Skin of body (tissue), 2 donors: ENCODE data around the gene IKZF5. TPM values are rescaled to one million over a fixed set of nuclear protein-coding genes. Genes with fewer than 3 reads are reported as not detected.

Source experiments
- DNase-seq: peaks from one replicate; lab custom pipeline; 2025; lab: John Stamatoyannopoulos, UW
- total RNA-seq: library from RNA; depleted of rRNA; stranded (reverse); fragments of >200 nt; gene quantifications from one replicate; pipeline ENCODE4 v1.2.3, GENCODE V29; 2014

Gene IKZF5, protein sequence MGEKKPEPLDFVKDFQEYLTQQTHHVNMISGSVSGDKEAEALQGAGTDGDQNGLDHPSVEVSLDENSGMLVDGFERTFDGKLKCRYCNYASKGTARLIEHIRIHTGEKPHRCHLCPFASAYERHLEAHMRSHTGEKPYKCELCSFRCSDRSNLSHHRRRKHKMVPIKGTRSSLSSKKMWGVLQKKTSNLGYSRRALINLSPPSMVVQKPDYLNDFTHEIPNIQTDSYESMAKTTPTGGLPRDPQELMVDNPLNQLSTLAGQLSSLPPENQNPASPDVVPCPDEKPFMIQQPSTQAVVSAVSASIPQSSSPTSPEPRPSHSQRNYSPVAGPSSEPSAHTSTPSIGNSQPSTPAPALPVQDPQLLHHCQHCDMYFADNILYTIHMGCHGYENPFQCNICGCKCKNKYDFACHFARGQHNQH
- 11.8 TPM for total RNA-seq

DNA sequence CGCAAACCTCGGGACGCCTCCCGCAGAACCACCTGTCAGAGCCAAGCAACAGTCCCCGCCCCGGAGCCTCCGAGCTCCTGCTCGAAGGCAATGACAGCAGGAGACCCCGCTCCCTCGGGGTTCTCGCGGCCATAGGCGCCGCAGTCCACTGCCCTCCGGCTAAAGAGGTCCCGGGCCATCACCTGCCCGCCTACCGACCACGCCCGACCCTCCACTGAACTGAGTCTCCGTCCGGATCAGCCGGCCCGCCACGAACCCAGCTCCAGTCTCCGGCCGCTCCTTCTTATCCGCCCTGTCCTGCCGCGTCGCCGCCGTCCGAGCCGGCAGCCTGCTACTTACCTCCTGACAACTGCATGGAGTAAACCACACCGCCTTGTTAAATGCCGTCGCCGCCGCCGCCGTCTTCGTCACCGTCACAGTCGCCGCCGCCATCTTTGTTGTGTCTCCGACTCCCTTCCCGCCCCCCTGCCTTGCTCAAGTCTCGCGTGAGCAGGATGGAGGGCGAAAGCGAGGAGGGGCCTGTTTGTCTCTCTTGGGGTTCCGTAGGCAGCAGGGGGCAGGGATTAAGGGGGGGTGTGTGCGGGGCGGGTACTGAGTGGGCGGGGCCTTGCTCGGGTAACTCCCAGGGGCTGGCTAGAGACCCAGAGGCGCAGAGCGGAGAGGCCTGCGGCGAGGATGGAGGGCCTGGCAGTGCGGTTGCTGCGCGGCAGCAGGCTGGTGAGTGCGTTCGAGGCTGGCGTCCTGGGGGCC lies at the start of gene IKZF5, which contains the start of gene ACADSB:
Gene IKZF5 (minus strand): TSS at position 441 of the 750 bp plus-strand sequence. CDS start 10,170 bp downstream, outside the sequence.
Gene ACADSB (plus strand): TSS at position 652 of the 750 bp plus-strand sequence. CDS start 24 bp downstream, at position 676.
- peak; percentile 97 for DNase-seq

DNA sequence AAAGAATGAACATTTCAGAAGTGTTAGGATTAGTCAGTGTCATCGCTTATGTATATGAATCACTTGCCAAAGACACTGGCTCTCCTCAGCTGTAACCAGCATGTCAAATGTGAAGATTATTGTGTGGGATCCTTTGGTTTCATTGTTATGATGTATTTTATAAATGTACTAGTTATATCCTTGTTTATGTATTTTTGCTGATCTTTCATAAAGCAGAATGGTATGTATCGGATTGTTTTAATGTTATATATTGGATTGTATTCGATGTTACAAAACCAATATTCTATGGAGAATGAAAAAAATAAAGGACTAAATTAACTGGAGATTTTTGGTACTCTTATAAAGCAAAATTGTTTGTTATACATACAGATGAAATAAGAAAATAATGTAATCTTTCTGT lies 49.4 kb upstream of the IKZF5 start:
- no peak for DNase-seq

DNA sequence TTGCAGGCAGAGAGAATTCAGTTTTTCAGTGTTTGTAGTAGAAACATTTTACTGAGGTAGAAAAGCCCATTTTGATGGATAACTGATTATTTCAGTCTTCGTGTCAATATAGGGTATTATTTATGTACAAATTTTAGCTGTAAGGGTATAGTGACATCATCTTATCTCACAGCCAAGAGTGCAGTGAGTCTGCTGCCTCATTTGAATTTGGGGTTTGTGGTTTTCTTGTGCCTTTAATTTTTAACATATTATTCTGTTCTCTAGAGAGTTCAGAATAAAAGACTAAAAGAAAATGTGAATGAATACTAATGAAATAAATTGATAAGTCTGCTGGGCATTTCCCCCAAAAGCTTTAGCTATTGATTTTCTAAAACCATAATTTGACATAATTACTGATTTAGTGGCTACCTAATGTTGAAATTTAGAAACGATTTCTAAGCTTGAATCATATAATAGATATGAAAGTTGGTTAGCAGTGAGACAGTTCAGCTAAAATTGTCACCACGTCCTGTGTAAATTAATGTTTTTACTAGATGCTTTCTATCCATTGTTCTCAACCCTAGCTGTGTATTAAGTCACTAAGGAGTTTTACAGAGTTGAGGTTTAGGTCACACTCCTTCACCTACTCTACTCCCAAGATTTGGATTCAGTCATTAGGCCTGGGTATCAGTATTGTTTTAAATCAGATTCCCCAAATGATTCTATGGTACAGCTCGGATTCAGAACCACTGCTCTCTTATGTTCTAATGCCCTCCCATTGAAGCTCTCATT lies 37.6 kb upstream of the IKZF5 start:
- no peak for DNase-seq

DNA sequence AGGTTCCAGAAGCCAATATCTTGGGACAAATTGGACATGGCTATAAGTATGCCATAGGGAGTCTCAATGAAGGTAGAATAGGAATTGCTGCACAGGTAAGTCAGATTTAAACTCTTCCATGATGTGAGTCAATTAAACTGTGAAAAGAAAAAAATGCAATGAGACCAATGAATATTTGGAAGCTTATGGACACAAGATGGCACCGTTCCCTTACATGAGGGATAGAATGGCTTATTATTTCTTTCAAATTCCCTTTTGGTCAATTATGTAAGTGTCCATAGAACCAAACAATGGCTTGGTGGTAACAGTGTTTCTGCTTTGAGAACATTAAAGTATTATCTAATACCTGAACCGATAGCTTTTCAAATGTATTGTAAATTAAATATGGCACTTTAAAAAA lies 35.8 kb upstream of the IKZF5 start:
- no peak for DNase-seq

DNA sequence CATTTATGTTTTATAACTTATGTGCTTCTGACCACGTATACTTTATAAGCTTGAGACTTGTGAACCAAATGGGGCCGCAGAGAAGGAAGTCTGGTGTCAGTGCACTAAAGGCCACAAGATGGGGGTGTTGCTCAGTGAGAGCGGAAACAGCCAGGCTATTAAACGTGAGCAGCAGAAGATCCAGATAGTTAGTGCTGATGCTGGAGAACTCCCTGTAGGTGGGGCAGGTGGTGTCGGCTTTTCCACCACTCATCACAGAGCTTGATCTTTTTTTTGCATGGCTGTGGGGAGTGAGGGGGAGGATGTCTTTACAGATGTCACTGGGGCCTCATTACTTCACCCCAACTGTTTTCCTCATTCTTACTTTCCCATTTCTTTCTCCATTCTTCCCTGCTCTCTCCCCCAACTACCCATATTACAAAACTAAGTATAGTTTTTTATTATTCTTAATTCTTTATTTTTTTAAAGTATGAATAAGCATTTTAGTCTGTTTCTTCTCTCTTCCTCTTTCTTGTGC lies 34.9 kb upstream of the IKZF5 start:
- DNase-seq = peak; percentile 20

DNA sequence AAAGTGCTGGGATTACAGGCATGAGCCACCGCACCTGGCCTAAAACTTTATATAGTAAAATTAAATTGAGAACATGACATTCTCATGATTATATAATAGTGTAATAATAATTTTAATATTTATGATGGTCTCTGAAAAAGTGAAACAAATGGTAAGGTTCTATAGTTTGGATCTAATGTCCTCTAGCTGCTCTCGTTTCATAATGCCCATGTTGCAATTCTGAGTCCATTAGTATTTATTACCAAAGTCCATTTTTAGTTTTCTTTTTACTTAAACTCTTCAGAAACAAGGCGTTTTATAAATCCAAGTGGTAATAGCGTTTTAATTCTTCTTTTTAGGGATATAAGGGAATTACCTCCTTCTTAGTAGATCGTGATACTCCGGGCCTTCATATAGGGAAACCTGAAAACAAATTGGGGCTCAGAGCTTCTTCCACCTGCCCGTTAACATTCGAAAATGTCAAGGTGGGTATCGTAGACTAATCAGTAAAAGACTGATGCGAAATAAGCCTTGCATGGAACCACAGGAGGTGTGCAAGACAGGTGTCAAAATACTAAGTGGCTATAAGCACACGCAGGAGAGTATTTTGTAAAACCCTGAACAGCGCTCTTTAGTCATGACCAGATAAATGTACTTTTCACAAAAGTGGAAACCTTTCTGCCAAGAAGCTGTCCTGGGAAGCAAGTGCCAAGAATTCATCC lies 34.3 kb upstream of the IKZF5 start:
- DNase-seq = no peak

DNA sequence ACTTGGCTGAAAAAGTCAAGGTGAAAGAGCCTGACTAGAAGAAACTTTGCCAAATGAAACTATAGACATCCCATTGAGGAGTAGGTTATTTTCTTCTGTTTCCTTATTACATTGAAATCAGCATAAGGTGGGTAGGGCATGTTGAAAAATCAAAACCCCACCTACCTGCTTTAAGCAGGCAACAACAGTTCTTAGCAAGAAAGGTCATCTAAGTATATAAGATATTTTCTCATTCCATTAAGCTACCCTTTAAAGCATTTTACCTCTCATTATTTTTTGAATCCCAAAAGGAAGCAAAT lies 31.0 kb upstream of the IKZF5 start:
- DNase-seq = no peak

DNA sequence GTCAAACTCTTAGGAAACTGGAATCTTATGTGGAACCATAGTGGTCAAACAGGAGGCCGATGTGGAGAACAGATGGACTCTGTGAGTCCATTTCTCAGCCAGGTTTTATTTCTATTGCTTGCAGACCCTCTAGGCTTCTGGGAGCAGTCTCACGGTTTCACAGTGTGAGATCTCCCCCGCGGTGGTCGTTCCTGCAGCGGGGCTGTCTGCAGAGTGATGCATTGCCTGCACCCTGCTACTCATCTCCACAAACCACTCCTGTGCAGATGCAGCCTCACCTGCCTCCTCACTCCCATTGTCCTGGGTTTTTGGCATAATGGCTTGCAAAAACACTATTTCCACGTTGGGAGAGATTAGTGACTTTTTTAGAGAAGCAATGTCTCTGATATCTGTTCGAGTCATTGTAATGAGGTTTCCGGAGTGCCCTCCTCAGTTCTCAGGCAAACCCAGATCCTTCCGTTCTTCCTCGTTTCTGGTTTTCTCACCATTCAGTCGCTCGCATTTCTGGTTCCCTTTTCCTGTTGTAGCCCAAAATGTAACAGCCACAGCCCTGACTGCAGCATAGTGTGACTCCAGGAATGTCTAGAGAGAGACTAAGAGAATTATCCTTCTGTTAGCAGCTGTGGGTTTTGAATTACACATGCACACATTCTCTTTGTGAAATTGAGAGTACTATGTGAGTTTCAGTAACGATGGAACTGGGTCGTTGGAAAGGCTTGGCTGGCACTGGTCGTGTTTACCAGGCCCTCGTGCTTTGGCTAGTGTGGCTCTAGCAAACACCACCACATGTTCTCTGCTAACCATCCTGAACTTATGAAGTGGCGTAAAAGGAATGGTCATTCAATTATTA lies 30.4 kb upstream of the IKZF5 start:
- DNase-seq = no peak

DNA sequence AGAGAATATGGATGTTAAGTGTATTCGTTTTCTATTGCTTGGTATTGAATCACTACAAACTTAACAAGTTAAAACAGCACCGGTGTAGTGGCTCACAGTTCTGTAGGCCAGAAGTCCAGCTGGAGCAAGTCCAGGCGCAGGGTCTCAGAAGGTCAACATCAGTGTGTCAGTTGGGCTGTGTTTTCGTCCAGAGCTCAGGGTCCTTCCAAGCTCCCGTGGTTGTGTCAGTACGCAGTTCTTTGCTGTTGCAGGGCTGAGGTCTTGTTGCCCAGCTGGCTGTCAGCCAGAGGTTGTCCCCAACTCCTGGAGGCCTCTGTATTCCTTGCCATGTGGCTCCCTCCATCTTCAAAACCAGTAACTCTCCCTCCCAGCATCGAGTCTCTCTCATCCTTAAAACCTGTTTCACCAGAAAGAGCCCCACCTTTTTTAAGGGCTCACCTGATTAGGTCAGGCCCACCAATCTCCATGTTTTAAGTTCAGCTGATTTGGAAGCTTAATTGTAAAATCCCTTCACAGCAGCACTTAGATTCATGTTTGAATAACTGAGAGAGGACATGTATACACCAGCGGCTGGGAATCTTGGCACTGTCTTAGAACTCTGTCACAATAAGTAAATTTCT lies 27.0 kb upstream of the IKZF5 start:
- DNase-seq = no peak

DNA sequence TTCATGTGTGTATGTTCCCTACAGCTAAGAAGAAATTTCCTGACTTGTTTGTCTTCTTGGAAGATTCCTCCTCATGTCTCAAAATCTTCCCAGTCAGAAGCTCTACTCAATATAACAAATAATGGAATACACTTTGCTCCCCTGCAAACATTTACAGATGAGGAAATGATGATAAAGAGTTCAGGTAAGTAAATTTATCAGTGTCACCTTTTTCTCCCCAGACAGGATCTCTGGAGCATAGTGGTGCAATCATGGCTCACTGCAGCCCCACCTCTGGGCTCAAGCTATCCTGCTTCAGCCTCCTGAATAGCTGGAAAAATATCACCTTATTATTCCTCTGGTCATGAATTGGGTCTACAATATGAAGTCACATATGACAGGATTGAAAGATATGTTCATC lies 25.7 kb upstream of the IKZF5 start:
- DNase-seq = no peak

DNA sequence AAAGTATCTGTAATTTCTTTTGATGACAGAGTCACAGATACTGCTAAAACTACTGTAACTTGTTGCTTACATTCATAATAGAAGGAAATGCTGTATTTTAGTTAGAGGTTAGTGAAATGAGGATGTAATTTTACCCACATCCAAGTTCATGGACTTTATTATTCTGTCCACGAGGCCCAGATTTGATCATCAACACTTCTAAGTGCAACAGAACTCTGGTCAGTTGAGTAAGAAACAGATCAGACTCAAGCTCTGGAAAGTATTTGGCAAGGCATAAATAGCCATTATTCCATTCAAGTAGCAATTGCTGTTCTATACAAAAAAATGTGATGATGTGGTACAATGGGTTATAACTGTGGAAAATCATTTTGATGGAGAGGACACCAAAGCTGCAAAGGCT lies 22.5 kb upstream of the IKZF5 start:
- DNase-seq = no peak

DNA sequence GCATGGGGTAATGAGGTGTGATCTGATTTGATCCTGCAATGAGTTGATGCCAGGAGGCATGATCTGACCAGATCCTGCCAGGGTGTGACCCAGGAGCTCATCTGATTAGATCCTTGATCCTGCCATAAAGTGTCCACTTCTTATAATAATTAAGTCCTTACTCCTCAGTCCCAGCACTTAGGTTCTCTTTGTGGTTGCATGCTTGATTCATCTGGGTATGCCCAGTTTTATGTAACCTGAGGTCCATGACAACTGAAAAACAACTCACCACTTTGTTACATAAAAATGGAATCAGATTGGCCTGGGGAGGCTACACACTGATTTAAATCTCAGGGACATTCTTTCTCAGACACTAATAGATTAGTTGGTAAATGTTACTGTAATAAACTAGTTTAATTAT lies 19.3 kb upstream of the IKZF5 start:
- DNase-seq = no peak

DNA sequence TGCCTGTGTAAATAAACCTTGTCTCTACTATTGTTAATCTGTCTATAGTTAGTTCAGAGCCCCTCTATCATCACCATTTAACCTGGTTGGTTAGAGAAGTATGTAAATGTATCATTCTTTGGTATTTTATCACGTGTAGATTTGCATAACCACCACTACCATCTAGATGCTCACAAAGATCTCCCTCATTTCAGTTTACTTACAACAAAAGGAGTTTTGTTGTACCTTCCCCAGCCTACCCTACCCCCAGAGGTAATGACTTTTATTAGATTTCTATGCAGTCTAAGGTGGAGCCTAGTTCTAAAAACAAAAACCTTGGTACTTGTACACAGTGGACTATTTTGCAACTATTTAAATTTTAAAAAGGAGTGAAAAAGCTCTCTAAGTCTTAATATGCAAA lies 17.7 kb upstream of the IKZF5 start:
- no peak for DNase-seq

DNA sequence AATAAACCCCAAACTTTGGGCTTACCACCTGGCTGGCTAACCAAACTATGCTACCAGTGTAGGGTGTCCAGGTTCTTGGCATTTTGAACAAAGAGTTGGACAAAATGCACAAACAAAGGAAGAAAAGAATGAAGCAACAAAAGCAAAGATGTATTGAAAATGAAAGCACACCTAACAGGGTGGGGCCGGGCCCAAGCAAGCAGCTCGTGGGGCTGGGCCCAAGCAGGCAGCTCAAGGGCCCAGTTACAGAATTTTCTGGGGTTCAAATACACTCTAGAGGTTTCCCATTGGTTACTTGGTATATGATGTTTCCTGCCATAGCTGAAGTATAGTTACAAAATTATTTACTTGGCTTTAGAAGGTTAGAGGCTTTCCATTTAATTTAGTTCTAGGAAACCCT lies 15.9 kb upstream of the IKZF5 start:
- no peak for DNase-seq

DNA sequence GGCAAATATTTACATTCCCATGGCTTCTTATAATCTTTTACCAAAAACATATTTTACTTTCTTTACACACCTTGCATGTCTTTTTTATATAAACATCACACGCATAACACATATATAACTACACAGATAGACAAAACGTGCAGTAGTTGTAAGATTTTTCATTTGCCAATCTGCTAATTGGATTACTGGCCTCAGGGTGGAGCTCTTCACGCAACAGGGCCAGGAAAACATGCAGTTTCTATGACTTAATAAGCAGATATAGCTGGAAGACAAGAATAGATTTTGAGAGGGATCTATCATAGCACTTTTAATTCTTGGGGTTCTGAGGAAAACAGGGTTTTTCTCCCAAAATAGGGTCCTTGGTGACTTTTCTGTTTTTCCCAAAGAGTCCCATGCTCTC lies 12.9 kb upstream of the IKZF5 start:
- no peak for DNase-seq

DNA sequence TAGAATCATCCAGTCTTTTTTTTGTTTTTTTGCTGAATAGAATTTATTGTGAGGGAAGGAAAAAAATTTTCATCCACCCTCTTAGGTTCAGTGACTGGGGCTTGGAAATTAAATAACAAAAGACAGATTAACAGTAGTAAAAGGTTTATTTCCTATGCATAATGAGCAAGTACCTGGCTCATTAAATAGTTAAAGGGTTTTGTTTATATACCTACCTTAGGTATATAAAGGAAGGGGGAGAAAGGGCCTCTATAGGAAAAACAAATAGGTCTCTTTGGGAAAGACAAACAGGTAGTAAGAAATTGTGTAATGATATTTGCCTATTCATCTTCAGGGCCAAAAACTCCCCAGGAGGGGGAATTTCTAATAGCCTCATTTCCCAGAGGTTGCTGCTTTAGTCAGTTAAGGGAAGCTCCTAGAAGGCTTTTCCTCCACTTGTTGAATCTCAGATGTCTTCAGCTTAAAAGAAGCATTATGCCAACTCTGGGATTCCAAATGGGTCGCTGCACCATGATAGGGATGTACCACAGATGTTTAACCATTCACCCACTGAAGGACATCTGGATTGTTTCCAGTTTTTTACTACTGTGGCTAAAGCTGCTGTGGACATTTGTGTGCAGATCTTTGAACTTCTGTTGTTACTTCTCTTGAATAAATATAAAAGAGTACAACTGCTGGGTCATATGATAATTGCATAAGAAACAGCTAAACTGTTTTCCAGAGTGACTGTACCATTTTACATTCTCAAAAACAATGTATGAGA lies 11.5 kb upstream of the IKZF5 start:
- no peak for DNase-seq

DNA sequence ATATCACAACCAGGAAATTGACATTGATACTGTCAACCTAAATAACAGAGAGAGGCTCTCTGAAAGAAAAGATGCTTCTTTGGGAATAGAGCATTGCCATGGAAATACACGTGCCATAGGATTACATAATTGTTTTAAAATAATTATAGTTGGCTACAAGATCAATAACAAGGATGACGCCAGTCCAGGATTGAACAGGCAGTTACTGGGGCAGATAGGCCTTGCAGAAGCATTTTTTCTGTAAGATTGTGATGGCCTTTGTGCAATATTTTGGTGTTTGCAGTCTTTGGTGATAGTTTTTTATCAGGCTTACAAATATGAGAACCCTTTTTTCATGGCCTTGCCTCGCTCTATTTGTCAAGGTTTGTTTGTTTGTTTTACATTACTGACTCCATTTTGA lies 10.7 kb upstream of the IKZF5 start:
- no peak for DNase-seq

DNA sequence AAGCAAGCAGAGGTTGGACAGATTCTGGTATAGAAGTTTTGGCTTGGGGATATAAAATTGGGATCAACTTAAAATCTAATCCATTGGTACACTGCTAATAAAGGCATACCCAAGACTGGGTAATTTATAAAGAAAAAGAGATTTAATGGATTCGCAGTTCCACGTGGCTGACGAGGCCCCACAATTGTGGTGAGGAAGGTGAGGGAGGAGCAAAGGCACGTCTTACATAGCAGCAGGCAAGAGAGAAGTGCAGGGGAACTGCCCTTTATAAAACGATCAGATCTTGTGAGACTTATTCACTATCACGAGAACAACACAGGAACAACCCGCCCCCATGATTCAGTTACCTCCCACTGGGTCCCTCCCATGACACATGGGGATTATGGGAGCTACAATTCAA lies 9.9 kb upstream of the IKZF5 start:
- no peak for DNase-seq
